Measurements from ENCODE around the gene PPP1R1C.

- no peak for TF ChIP-seq CTCF (conservative IDR thresholded peaks at IDR 0.05 in 1 of 2, IDR thresholded peaks at IDR 0.05 in 1 of 2; ENCODE audit: extremely low read depth in 1 of 2, insufficient read depth in 1 of 2, low read depth in 1 of 2, low read length in 2 of 2)
- no peak for TF ChIP-seq EZH2 (IDR thresholded peaks at IDR 0.05; ENCODE audit: borderline replicate concordance, low read length)
Observed at GRCh38 chr2:182006595-182007341, 21.1 kb downstream of the PPP1R1C start.

Data from mammary epithelial cell (primary cell).